ENCODE measurements around the gene SNW1.

GRCh38 chr14:77730976-77731497 is 29.9 kb downstream of the SNW1 start:
- TF ChIP-seq, protein P1, sequence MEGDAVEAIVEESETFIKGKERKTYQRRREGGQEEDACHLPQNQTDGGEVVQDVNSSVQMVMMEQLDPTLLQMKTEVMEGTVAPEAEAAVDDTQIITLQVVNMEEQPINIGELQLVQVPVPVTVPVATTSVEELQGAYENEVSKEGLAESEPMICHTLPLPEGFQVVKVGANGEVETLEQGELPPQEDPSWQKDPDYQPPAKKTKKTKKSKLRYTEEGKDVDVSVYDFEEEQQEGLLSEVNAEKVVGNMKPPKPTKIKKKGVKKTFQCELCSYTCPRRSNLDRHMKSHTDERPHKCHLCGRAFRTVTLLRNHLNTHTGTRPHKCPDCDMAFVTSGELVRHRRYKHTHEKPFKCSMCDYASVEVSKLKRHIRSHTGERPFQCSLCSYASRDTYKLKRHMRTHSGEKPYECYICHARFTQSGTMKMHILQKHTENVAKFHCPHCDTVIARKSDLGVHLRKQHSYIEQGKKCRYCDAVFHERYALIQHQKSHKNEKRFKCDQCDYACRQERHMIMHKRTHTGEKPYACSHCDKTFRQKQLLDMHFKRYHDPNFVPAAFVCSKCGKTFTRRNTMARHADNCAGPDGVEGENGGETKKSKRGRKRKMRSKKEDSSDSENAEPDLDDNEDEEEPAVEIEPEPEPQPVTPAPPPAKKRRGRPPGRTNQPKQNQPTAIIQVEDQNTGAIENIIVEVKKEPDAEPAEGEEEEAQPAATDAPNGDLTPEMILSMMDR (IDR thresholded peaks at IDR 0.05): no peak
- no peak for TF ChIP-seq POLR2AphosphoS5 (IDR thresholded peaks at IDR 0.05)

Measured in esophagus muscularis mucosa (tissue), 3 donors.